Measurements from ENCODE around the gene OSMR. TPM values are rescaled to one million over a fixed set of nuclear protein-coding genes. Genes with fewer than 3 reads are reported as not detected.

Gene OSMR
- polyA plus RNA-seq: not detected

GRCh38 chr5:38845526-38846378, at the start of gene OSMR:
TSS of gene OSMR (plus strand) at chr5:38846012. CDS start at chr5:38869045, 23,033 bp downstream.
- Mint-ChIP-seq H3K36me3 (no peaks in the 10 kb centered on the region), H3K27ac (no peak within 1 kb of the TSS), H3K27me3 (peaks cover 48% of the 10 kb centered on the region), H3K4me1 (peaks cover 0 to 5% (median 0%) of the 10 kb centered on the region in 3 donors), H3K4me3 (peak within 1 kb of the TSS in 3 of 4 donors; percentile 12 to 49 (median 48)), H3K9me3 (peaks cover 0 to 7% (median 5%) of the 10 kb centered on the region in 3 donors)

GRCh38 chr5:38796742-38797108, 49.1 kb upstream of the OSMR start:
- Mint-ChIP-seq H3K27ac (no peak overlapping the region), H3K9me3 (peaks cover 0 to 3% (median 0%) of the 10 kb centered on the region in 3 donors), H3K4me1 (no peaks in the 10 kb centered on the region), H3K36me3 (no peaks in the 10 kb centered on the region), H3K27me3 (peaks cover 2% of the 10 kb centered on the region), H3K4me3 (no peak overlapping the region)

GRCh38 chr5:38797838-38798237, 48.0 kb upstream of the OSMR start:
- Mint-ChIP-seq H3K4me3 (no peak overlapping the region), H3K27me3 (no peaks in the 10 kb centered on the region), H3K36me3 (no peaks in the 10 kb centered on the region), H3K9me3 (peaks cover 0 to 3% (median 0%) of the 10 kb centered on the region in 3 donors), H3K4me1 (no peaks in the 10 kb centered on the region), H3K27ac (no peak overlapping the region)

DNA sequence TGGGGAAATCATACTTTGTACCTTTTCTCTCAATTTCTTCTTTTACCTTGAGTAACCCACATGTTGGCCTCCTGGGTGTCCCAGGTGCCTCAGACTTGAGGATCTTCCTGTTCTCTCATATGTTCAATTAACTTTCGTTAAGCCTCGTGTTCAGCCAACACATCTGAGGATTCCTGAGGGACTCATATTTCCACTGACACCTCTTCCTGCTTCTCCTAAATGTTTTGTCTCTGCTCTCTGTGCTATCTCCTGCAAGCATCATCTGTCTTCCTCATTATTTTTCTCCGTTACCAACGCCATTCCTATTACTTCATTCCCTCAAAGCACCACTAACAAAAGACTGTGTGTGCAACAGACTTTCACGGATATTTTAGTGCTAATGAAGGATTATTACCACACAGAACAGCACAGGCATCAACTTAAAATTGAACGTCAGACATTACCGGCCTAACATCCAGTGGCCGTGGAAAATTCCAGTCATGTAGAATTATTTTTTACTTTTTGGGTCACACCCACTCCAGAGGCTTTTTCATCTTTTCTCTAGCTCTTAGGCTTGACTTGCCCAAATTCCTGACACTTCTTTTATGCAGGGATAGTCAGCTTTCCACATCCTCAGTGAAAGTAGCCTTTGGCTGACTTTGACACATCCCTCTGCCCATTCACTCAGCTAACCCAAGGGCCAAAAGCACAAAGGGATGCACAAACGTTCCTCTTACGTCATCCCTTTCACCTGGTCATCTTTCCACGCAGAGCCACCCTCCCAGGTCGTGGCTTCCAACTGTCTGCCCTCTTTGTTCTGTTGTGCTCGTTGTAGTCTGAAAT, 46.0 kb upstream of the OSMR start:
- peak overlapping the region in 1 of 3 donors; percentile 28 for H3K27ac Mint-ChIP-seq
- no peak overlapping the region for H3K4me3 Mint-ChIP-seq
- peaks cover 0 to 3% (median 0%) of the 10 kb centered on the region in 3 donors for H3K9me3 Mint-ChIP-seq
- H3K27me3 Mint-ChIP-seq: no peaks in the 10 kb centered on the region
- no peaks in the 10 kb centered on the region for H3K4me1 Mint-ChIP-seq
- no peaks in the 10 kb centered on the region for H3K36me3 Mint-ChIP-seq

DNA sequence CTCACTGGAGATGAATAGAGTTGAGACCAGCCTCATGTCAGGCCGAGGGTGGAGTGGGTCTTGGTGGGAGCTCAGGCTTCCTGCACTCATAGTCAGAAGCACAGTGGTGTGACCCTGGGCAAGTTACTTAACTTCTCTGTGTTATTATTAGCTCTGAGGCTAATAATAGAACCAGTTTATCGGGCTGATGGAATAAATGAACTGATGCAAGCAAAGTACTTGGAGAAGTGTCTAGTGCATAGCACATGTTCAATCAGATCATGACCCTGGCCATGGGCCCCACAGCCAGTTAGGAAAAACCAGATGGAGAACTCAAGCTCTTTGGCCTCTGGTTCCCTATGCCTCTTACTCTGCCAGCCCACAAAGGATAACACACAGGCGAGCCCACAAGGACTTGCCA, 45.3 kb upstream of the OSMR start:
- Mint-ChIP-seq H3K4me1 (no peaks in the 10 kb centered on the region), H3K4me3 (no peak overlapping the region), H3K27ac (no peak overlapping the region), H3K27me3 (no peaks in the 10 kb centered on the region), H3K36me3 (no peaks in the 10 kb centered on the region), H3K9me3 (peaks cover 0 to 3% (median 0%) of the 10 kb centered on the region in 3 donors)

- H3K27me3 Mint-ChIP-seq: no peaks in the 10 kb centered on the region
- H3K9me3 Mint-ChIP-seq: peaks cover 0 to 3% (median 0%) of the 10 kb centered on the region in 3 donors
- H3K4me3 Mint-ChIP-seq: no peak overlapping the region
- no peak overlapping the region for H3K27ac Mint-ChIP-seq
- no peaks in the 10 kb centered on the region for H3K36me3 Mint-ChIP-seq
- no peaks in the 10 kb centered on the region for H3K4me1 Mint-ChIP-seq
Observed at GRCh38 chr5:38802125-38802524, 43.7 kb upstream of the OSMR start.

DNA sequence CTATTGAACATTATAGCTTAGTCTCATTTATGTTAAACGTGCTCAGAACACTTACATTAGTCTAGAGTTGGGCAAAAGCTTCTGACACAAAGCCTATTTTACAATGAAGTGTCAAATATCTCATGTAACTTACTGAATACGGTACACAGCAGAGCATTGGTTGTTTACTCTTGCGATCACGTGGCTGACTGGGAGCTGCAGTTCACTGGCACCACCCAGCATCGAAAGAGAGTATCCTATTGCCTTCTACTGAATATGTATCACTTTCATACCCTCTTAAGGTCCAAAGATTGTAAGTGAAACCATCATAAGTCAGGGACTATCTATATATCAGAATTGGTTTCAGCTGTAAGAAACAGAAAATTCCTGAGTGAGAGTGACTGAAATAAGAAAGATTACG, 42.6 kb upstream of the OSMR start:
- Mint-ChIP-seq H3K27ac (no peak overlapping the region), H3K4me1 (no peaks in the 10 kb centered on the region), H3K27me3 (no peaks in the 10 kb centered on the region), H3K36me3 (no peaks in the 10 kb centered on the region), H3K4me3 (no peak overlapping the region), H3K9me3 (peaks cover 0 to 3% (median 0%) of the 10 kb centered on the region in 3 donors)

- Mint-ChIP-seq H3K9me3 (no peaks in the 10 kb centered on the region), H3K4me1 (no peaks in the 10 kb centered on the region), H3K27ac (no peak overlapping the region), H3K4me3 (no peak overlapping the region), H3K36me3 (no peaks in the 10 kb centered on the region), H3K27me3 (peaks cover 2% of the 10 kb centered on the region)
Observed at GRCh38 chr5:38806775-38807258, 39.0 kb upstream of the OSMR start.

DNA sequence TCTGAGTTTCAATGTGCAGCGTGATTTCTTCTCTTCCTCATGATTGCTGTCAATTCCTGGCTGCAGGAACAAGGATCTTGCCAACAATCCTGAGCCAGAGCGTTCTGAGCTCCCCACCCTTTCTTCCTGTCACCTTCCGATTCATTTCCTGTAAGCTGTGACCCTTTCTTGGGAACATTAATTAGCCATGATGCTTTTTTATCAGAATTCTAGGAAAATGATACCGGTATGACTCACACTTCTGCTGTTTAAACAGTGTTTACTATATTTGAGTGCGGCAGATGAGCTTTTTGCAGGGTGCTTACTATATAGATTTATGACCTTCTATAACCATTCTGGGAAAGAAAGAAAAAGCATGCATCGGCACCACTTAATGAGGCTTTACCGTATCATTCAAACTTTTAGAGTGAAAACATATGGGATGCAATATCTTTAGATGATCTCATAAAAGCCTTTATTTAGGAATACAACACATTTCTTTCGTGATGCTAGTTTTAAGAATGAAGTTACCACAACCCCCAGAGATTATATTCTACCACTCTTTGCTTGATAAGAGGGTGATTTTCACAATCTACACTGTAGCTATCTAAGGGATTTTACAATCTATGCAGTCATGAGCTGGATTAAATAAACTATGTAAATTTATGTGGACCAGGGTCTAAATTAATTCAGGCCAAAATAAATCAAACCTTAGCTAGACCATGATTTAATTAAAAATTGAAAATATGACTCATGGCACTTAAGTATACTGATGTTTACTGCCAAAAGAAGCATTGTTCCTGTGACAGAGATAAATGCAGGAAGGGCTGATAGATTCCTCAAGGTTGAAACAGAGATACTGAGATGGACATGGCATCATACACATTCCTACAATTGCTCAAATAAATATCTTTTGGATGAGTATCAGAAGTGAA, 38.0 kb upstream of the OSMR start:
- no peaks in the 10 kb centered on the region for H3K9me3 Mint-ChIP-seq
- no peaks in the 10 kb centered on the region for H3K4me1 Mint-ChIP-seq
- no peaks in the 10 kb centered on the region for H3K36me3 Mint-ChIP-seq
- no peak overlapping the region for H3K4me3 Mint-ChIP-seq
- peaks cover 2% of the 10 kb centered on the region for H3K27me3 Mint-ChIP-seq
- no peak overlapping the region for H3K27ac Mint-ChIP-seq

GRCh38 chr5:38808666-38809343, 37.0 kb upstream of the OSMR start:
- H3K36me3 Mint-ChIP-seq: no peaks in the 10 kb centered on the region
- no peaks in the 10 kb centered on the region for H3K4me1 Mint-ChIP-seq
- H3K9me3 Mint-ChIP-seq: no peaks in the 10 kb centered on the region
- H3K27ac Mint-ChIP-seq: no peak overlapping the region
- no peak overlapping the region for H3K4me3 Mint-ChIP-seq
- H3K27me3 Mint-ChIP-seq: peaks cover 2% of the 10 kb centered on the region

DNA sequence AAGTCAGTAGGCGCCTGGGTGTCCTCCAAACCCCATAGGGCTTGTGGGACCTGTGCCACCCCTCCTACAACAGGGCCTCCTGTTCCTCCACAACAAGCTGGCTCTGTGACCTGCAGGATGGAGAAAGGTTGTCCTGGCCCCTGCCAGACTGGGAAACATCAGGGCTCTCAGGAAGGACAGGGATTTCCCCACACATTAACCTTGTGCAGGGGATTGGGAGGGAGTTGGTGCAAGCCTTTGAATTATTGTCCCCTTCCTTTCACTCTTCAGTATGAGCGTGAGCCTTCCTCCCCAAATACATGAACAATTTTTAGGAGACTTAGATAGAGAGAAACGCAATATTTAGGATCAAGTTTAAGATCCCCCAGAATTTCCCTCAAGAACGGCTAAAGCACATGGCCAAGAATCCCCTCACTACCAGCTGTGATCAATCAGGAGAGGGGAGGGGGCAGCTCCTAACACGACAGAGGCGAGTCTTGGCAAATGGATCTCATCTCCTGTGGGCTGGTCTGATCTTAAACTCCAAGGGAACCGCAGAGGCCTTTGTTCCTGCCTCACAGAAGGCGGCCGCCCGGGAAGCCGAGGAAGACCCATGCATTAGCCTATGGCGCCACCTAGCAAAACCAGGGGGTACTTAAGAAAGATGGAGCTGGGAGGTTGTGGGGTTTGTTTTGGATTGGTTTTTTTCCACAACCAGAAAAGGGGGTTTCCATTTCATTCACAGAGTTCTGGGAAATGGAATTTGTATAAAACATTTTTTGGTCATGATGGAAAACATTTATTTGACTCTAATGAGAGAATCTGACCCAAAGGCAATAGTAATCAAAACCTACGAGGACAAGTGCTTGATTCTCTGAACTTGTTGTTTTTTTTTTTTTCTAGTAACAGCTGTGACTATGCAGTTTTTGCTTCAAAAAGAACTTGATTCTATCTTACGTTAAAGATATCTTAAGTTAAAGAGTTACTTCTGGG, 36.1 kb upstream of the OSMR start:
- Mint-ChIP-seq H3K4me1 (no peaks in the 10 kb centered on the region), H3K4me3 (no peak overlapping the region), H3K9me3 (no peaks in the 10 kb centered on the region), H3K36me3 (no peaks in the 10 kb centered on the region), H3K27me3 (peaks cover 2% of the 10 kb centered on the region), H3K27ac (no peak overlapping the region)

DNA sequence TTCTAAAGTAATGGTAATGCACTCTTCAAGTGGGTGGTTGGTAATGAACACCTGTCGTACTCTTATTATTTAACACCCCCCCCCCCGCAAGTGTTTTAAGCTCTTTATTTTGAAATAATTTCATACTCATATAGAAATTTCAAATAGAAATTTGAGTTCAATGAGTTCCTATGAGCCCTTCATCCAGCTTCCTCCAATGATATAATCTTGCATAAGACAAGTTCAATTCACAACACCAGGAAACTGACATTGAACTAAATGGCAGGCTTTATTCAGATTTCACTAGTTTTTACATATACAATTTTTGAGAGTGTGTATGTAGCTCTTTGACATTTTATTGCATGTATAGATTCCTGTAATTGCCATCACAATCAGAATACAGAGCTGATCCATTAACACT, 30.9 kb upstream of the OSMR start:
- Mint-ChIP-seq H3K4me1 (peaks cover 0 to 1% (median 0%) of the 10 kb centered on the region in 3 donors), H3K9me3 (no peaks in the 10 kb centered on the region), H3K27me3 (peaks cover 6% of the 10 kb centered on the region), H3K4me3 (no peak overlapping the region), H3K36me3 (no peaks in the 10 kb centered on the region), H3K27ac (no peak overlapping the region)
